Astrocyte (in vitro differentiated cells and primary cell): ENCODE results near the gene IRAK1. TPM values are rescaled to one million over a fixed set of nuclear protein-coding genes. Genes with fewer than 3 reads are reported as not detected.

Experiments
- DNase-seq: peaks from one replicate; pipeline ENCODE4 v3.0.0-alpha.2; 2010; ENCODE audit warnings: low read depth
- FAIRE-seq: peaks from 2 replicates; lab custom pipeline; 2011; peaks lifted over from hg19 to GRCh38; lab: Jason Lieb, UNC
- H2AFZ ChIP-seq: 2 replicates; pipeline ENCODE4 v1.6.0; 2012; ENCODE audit warnings: low read depth, low read length, inconsistent platforms
- H3K27ac ChIP-seq: 2 replicates; pipeline ENCODE4 v1.5.1; 2011; ENCODE audit warnings: low read depth, low read length, inconsistent platforms
- H3K27me3 ChIP-seq: 2 replicates; pipeline ENCODE4 v1.6.0; 2011; ENCODE audit warnings: low read length, inconsistent platforms; ENCODE audit not compliant: insufficient read depth
- H3K36me3 ChIP-seq: 2 replicates; pipeline ENCODE4 v1.5.1; 2011; ENCODE audit warnings: low read length, inconsistent platforms; ENCODE audit not compliant: insufficient read depth
- H3K4me1 ChIP-seq: 2 replicates; pipeline ENCODE4 v1.5.1; 2011; ENCODE audit warnings: low read length, inconsistent platforms; ENCODE audit not compliant: insufficient read depth
- H3K4me2 ChIP-seq: 2 replicates; pipeline ENCODE4 v1.6.0; 2012; ENCODE audit warnings: low read length, inconsistent platforms
- H3K4me3 ChIP-seq: 2 replicates; pipeline ENCODE4 v1.5.1; 2011; ENCODE audit warnings: low read depth, mild to moderate bottlenecking, low read length, inconsistent platforms; ENCODE audit not compliant: insufficient read depth
- H3K79me2 ChIP-seq: 2 replicates; pipeline ENCODE4 v1.6.0; 2012; ENCODE audit warnings: mild to moderate bottlenecking, low read length, inconsistent platforms; ENCODE audit not compliant: insufficient read depth
- H3K9ac ChIP-seq: 2 replicates; pipeline ENCODE4 v1.6.0; 2012; ENCODE audit warnings: mild to moderate bottlenecking, low read length, inconsistent platforms
- H3K9me3 ChIP-seq: 2 replicates; pipeline ENCODE4 v1.5.1; 2012; ENCODE audit warnings: low read depth, mild to moderate bottlenecking, low read length, inconsistent platforms; ENCODE audit not compliant: insufficient read depth
- H4K20me1 ChIP-seq: 2 replicates; pipeline ENCODE4 v1.6.0; 2012; ENCODE audit warnings: low read length, inconsistent platforms; ENCODE audit not compliant: insufficient read depth
- H3K27ac Mint-ChIP-seq: one replicate; pipeline ENCODE4 v1.8.0; 2021; ENCODE audit warnings: mild to moderate bottlenecking, mixed read lengths; ENCODE audit not compliant: unreplicated experiment
- H3K27me3 Mint-ChIP-seq: one replicate; pipeline ENCODE4 v1.8.0; 2021; ENCODE audit warnings: low read depth, mixed read lengths; ENCODE audit not compliant: unreplicated experiment
- H3K36me3 Mint-ChIP-seq: one replicate; pipeline ENCODE4 v1.8.0; 2021; ENCODE audit warnings: low read depth, mixed read lengths; ENCODE audit not compliant: unreplicated experiment
- H3K4me1 Mint-ChIP-seq: one replicate; pipeline ENCODE4 v1.8.0; 2021; ENCODE audit warnings: low read depth, mixed read lengths; ENCODE audit not compliant: unreplicated experiment
- H3K4me3 Mint-ChIP-seq: one replicate; pipeline ENCODE4 v1.8.0; 2021; ENCODE audit warnings: mild to moderate bottlenecking, moderate library complexity, mixed read lengths; ENCODE audit not compliant: unreplicated experiment
- H3K9me3 Mint-ChIP-seq: one replicate; pipeline ENCODE4 v1.8.0; 2021; ENCODE audit warnings: mild to moderate bottlenecking, mixed read lengths; ENCODE audit not compliant: unreplicated experiment
- CTCF ChIP-seq: IDR thresholded peaks from 2 replicates; pipeline ENCODE4 v1.5.1; 2011; ENCODE audit warnings: low read depth, mild to moderate bottlenecking, inconsistent platforms, low read length, moderate library complexity; ENCODE audit not compliant: insufficient read depth
- EZH2 ChIP-seq: IDR thresholded peaks from 2 replicates; pipeline ENCODE4 v1.6.1; 2012; ENCODE audit warnings: mild to moderate bottlenecking, low read length, inconsistent platforms; ENCODE audit not compliant: insufficient read depth
- total RNA-seq: library from RNA; stranded (reverse); gene quantifications from 2 replicates; pipeline ENCODE4 v1.2.1, GENCODE V29; 2021

The IRAK1 gene
- total RNA-seq, 1 donor from 2014 or later, result 69.6 TPM

- peaks cover 33% of the 10 kb centered on the region for H3K4me1 ChIP-seq
- no peaks in the 10 kb centered on the region for H3K27me3 ChIP-seq
- H3K27ac ChIP-seq, result no peak overlapping the region
- DNase-seq (no peak), FAIRE-seq (peak; percentile 32)
- peaks cover 96% of the 10 kb centered on the region for H3K79me2 ChIP-seq
- no peak overlapping the region for H2AFZ ChIP-seq
- Mint-ChIP-seq H3K36me3 (peaks cover 3% of the 10 kb centered on the region), H3K27me3 (no peaks in the 10 kb centered on the region), H3K4me1 (peaks cover 18% of the 10 kb centered on the region), H3K9me3 (no peaks in the 10 kb centered on the region), H3K27ac (no peak overlapping the region), H3K4me3 (no peak overlapping the region)
- peaks cover 91% of the 10 kb centered on the region for H4K20me1 ChIP-seq
- no peaks in the 10 kb centered on the region for H3K9me3 ChIP-seq
- no peak for TF ChIP-seq EZH2
- TF ChIP-seq CTCF, result no peak
- no peak overlapping the region for H3K4me3 ChIP-seq
- peaks cover 2% of the 10 kb centered on the region for H3K36me3 ChIP-seq
- H3K4me2 ChIP-seq, result no peak overlapping the region
- no peak overlapping the region for H3K9ac ChIP-seq
Measured at GRCh38 chrX:153965406-153965805, 54.3 kb downstream of the IRAK1 start.

GRCh38 chrX:153964105-153964504 lies 55.6 kb downstream of the IRAK1 start:
- no peak overlapping the region for H3K27ac ChIP-seq
- H3K4me1 ChIP-seq, result peaks cover 29% of the 10 kb centered on the region
- H3K9ac ChIP-seq, result no peak overlapping the region
- no peak for FAIRE-seq
- no peaks in the 10 kb centered on the region for H3K27me3 Mint-ChIP-seq
- H3K79me2 ChIP-seq, result peaks cover 85% of the 10 kb centered on the region
- no peak overlapping the region for H2AFZ ChIP-seq
- no peaks in the 10 kb centered on the region for H3K9me3 Mint-ChIP-seq
- H3K27me3 ChIP-seq, result no peaks in the 10 kb centered on the region
- H3K36me3 Mint-ChIP-seq, result peaks cover 4% of the 10 kb centered on the region
- peaks cover 2% of the 10 kb centered on the region for H3K36me3 ChIP-seq
- TF ChIP-seq CTCF, result no peak
- no peak for TF ChIP-seq EZH2
- DNase-seq, result no peak
- no peaks in the 10 kb centered on the region for H3K9me3 ChIP-seq
- H3K4me1 Mint-ChIP-seq, result peaks cover 18% of the 10 kb centered on the region
- peaks cover 83% of the 10 kb centered on the region for H4K20me1 ChIP-seq
- H3K4me2 ChIP-seq, result no peak overlapping the region
- no peak overlapping the region for H3K4me3 ChIP-seq
- H3K4me3 Mint-ChIP-seq, result no peak overlapping the region
- no peak overlapping the region for H3K27ac Mint-ChIP-seq

GRCh38 chrX:153963546-153963945 lies 56.2 kb downstream of the IRAK1 start:
- TF ChIP-seq CTCF (no peak), EZH2 (no peak)
- H3K79me2 ChIP-seq, result peaks cover 80% of the 10 kb centered on the region
- no peak overlapping the region for H3K27ac Mint-ChIP-seq

More at GRCh38 chrX:153963546-153963945, 56.2 kb downstream of the IRAK1 start:
- no peaks in the 10 kb centered on the region for H3K27me3 ChIP-seq
- peaks cover 18% of the 10 kb centered on the region for H3K4me1 Mint-ChIP-seq
- H3K4me2 ChIP-seq, result no peak overlapping the region
- H3K36me3 ChIP-seq, result peaks cover 2% of the 10 kb centered on the region
- FAIRE-seq (no peak), DNase-seq (no peak)
- no peak overlapping the region for H3K27ac ChIP-seq
- H3K36me3 Mint-ChIP-seq, result peaks cover 4% of the 10 kb centered on the region
- H3K27me3 Mint-ChIP-seq, result no peaks in the 10 kb centered on the region
- no peak overlapping the region for H3K9ac ChIP-seq
- H3K9me3 ChIP-seq, result no peaks in the 10 kb centered on the region
- H3K4me1 ChIP-seq, result peaks cover 24% of the 10 kb centered on the region
- peaks cover 77% of the 10 kb centered on the region for H4K20me1 ChIP-seq
- H3K9me3 Mint-ChIP-seq, result no peaks in the 10 kb centered on the region
- no peak overlapping the region for H3K4me3 ChIP-seq
- H2AFZ ChIP-seq, result no peak overlapping the region
- H3K4me3 Mint-ChIP-seq, result no peak overlapping the region
